MM.1S (cell line): ENCODE measurements around the gene FABP7.

Source experiments
- DNase-seq: peaks from one replicate; pipeline ENCODE4 v3.0.0-alpha.2; 2015
- H2AFZ ChIP-seq: fragments of 300-600 bp; sonication (generic); 2 replicates; pipeline ENCODE4 v1.6.0; 2016; ENCODE audit warnings: antibody characterized with exemption, low read length
- H3F3A ChIP-seq: fragments of 300-600 bp; sonication (generic); 2 replicates; pipeline ENCODE4 v1.6.1; 2016; ENCODE audit warnings: mild to moderate bottlenecking, antibody characterized with exemption, low read length, moderate library complexity, mixed read lengths; ENCODE audit not compliant: insufficient read depth
- H3K27ac ChIP-seq: fragments of 300-600 bp; sonication (generic); 2 replicates; pipeline ENCODE4 v1.5.1; 2016; ENCODE audit warnings: mild to moderate bottlenecking, low read length
- H3K27me3 ChIP-seq: fragments of 300-600 bp; sonication (generic); replicated peaks from 2 replicates; pipeline ENCODE4 v1.6.0; 2016; ENCODE audit warnings: low read length; ENCODE audit not compliant: insufficient read depth
- H3K36me3 ChIP-seq: fragments of 300-600 bp; sonication (generic); replicated peaks from 2 replicates; pipeline ENCODE4 v1.6.1; 2016; ENCODE audit warnings: mild to moderate bottlenecking, low read length, mixed read lengths; ENCODE audit not compliant: insufficient read depth
- H3K4me1 ChIP-seq: fragments of 300-600 bp; sonication (generic); 2 replicates; pipeline ENCODE4 v1.6.1; 2016; ENCODE audit warnings: low read length, mixed read lengths
- H3K4me2 ChIP-seq: fragments of 300-600 bp; sonication (generic); 2 replicates; pipeline ENCODE4 v1.6.0; 2016; ENCODE audit warnings: low read depth, low read length
- H3K4me3 ChIP-seq: fragments of 300-600 bp; sonication (generic); 2 replicates; pipeline ENCODE4 v1.5.1; 2016; ENCODE audit warnings: low read length, mixed read lengths
- H3K79me2 ChIP-seq: fragments of 300-600 bp; sonication (generic); 2 replicates; pipeline ENCODE4 v1.6.1; 2016; ENCODE audit warnings: mixed run types, low read length, mixed read lengths
- H3K9ac ChIP-seq: fragments of 300-600 bp; sonication (generic); 2 replicates; pipeline ENCODE4 v1.6.1; 2016; ENCODE audit warnings: low read length, mixed read lengths
- H3K9me2 ChIP-seq: fragments of 300-600 bp; sonication (generic); replicated peaks from 2 replicates; pipeline ENCODE4 v1.6.1; 2016; ENCODE audit warnings: mild to moderate bottlenecking, low read length, mixed read lengths; ENCODE audit not compliant: insufficient read depth
- H3K9me3 ChIP-seq: fragments of 300-600 bp; sonication (generic); replicated peaks from 2 replicates; pipeline ENCODE4 v1.6.1; 2016; ENCODE audit warnings: mild to moderate bottlenecking, low read length, mixed read lengths; ENCODE audit not compliant: insufficient read depth
- H4K20me1 ChIP-seq: fragments of 300-600 bp; sonication (generic); 2 replicates; pipeline ENCODE4 v1.6.1; 2016; ENCODE audit warnings: mild to moderate bottlenecking, low read length, moderate library complexity, mixed read lengths; ENCODE audit not compliant: insufficient read depth
- EZH2 ChIP-seq: fragments of 300-600 bp; sonication (generic); optimal IDR thresholded peaks from 2 replicates; pipeline ENCODE3; 2017; ENCODE audit warnings: low read depth, mild to moderate bottlenecking, antibody characterized with exemption, low read length, mixed read lengths
- EZH2phosphoT487 ChIP-seq: fragments of 300-600 bp; sonication (generic); IDR thresholded peaks from 2 replicates; pipeline ENCODE4 v1.6.1; 2018; ENCODE audit warnings: antibody characterized with exemption, low read length
- TF ChIP-seq, protein P1 (sequence below): fragments of 300-600 bp; sonication (generic); IDR thresholded peaks from 2 replicates; pipeline ENCODE4 v1.5.1; 2016; ENCODE audit warnings: antibody characterized with exemption, low read length, mixed read lengths

FABP7 gene

DNA sequence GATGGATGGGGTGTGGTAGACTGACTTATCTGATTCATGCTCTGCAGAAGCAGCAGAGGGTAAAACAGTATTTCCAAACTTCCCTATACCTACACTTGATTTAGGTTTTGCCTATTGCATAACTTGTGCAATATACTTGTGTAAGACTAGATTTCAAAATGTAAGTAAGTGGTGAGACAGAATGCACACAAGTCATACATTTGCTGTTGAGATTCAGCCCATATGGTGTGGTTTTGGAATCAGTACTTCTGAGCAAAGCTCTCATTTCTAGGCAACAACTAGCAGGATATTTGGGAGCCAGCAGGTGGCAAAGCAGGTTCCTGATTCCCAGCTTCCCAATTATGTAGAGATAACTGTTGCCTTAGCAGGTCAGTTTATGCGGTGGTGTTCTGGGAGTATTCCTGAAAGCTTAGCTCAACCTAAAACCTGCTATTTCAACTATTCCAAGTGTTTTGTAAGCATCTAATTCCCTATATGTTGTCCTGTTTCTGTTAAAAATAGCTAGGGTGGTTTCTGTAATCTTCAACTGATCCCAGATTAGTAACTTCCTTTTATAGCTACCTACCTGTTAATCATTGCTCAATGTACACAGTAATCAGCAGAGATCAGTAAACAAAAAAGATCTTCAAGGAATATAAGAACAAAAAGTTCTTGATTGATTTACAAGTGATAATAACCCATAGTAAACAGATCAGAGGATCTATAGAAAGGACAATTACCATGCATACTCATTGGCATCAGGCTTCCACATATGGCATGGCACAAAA, 8.5 kb upstream of the FABP7 start:
- Histone ChIP-seq H4K20me1 (no peaks in the 10 kb centered on the region), H3K9me3 (no peaks in the 10 kb centered on the region), H3K79me2 (no peaks in the 10 kb centered on the region), H3F3A (no peaks in the 10 kb centered on the region), H3K9ac (no peak overlapping the region), H2AFZ (no peak overlapping the region), H3K27ac (no peak overlapping the region), H3K4me1 (no peaks in the 10 kb centered on the region), H3K9me2 (no peaks in the 10 kb centered on the region), H3K27me3 (no peaks in the 10 kb centered on the region), H3K4me2 (no peak overlapping the region), H3K4me3 (no peak overlapping the region), H3K36me3 (no peaks in the 10 kb centered on the region)
- TF ChIP-seq, protein P1, sequence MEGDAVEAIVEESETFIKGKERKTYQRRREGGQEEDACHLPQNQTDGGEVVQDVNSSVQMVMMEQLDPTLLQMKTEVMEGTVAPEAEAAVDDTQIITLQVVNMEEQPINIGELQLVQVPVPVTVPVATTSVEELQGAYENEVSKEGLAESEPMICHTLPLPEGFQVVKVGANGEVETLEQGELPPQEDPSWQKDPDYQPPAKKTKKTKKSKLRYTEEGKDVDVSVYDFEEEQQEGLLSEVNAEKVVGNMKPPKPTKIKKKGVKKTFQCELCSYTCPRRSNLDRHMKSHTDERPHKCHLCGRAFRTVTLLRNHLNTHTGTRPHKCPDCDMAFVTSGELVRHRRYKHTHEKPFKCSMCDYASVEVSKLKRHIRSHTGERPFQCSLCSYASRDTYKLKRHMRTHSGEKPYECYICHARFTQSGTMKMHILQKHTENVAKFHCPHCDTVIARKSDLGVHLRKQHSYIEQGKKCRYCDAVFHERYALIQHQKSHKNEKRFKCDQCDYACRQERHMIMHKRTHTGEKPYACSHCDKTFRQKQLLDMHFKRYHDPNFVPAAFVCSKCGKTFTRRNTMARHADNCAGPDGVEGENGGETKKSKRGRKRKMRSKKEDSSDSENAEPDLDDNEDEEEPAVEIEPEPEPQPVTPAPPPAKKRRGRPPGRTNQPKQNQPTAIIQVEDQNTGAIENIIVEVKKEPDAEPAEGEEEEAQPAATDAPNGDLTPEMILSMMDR: no peak
- TF ChIP-seq EZH2 (no peak), EZH2phosphoT487 (no peak)
- no peak for DNase-seq

DNA sequence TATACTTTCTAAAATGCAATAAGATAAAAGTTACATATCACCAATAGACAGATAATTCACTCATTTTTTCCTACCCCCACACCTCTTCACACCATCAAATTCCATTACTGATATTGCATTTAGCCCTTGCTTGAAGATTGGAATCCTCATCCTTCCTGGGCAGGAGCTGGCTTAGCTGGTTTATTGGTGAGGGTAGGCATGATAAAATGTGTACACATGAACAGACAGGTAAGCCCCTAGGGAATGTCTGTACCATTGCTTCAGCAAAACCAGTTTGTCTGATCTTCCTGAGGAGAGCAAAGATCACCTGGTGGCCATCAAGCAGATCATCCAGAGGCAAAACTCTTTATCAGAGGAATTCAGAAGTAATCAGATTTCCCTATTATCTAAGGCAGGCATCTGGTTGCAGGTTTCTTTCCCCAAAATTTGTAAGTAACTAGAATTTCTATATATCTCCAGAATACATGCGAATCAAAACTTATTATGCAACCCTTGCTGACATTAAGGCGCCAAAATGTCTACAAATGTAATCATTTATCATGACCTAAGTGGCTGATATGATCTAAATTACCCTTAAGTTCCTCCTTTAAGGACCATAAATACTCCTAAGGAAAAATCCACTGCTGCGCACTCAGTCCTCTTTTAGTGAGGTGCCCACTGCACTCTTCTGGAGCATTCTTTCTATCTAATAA, 6.6 kb upstream of the FABP7 start:
- H3K4me1 ChIP-seq: no peaks in the 10 kb centered on the region
- no peaks in the 10 kb centered on the region for H3K9me2 ChIP-seq
- no peak overlapping the region for H3K9ac ChIP-seq
- H3K79me2 ChIP-seq: no peaks in the 10 kb centered on the region
- no peaks in the 10 kb centered on the region for H3K27me3 ChIP-seq
- TF ChIP-seq, protein P1: no peak
- TF ChIP-seq EZH2 (no peak), EZH2phosphoT487 (no peak)
- no peaks in the 10 kb centered on the region for H3F3A ChIP-seq
- H3K4me2 ChIP-seq: no peak overlapping the region
- no peaks in the 10 kb centered on the region for H3K36me3 ChIP-seq
- no peak overlapping the region for H3K27ac ChIP-seq
- no peaks in the 10 kb centered on the region for H4K20me1 ChIP-seq
- no peaks in the 10 kb centered on the region for H3K9me3 ChIP-seq
- DNase-seq: no peak
- H2AFZ ChIP-seq: no peak overlapping the region
- H3K4me3 ChIP-seq: no peak overlapping the region

DNA sequence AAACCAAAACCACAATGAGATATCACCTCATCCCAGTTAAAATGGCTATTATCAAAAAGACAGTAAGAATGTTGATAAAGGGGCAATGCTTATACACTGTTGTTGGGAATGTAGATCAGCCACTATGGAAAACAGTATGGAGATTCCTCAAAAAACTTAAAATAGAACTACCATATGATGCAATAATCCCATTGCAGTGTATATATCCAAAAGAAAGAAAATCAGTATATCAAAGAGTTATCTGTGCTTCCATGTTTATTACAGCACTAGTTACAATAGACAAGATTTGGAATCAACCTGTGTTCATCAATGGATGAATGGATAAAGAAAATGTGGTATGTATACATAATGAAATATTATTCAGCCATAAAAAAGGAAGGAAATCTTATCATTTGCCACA, 3.5 kb upstream of the FABP7 start:
- H3K36me3 ChIP-seq: no peaks in the 10 kb centered on the region
- H3K9ac ChIP-seq: no peak overlapping the region
- no peak for DNase-seq
- H2AFZ ChIP-seq: no peak overlapping the region
- no peaks in the 10 kb centered on the region for H4K20me1 ChIP-seq
- no peaks in the 10 kb centered on the region for H3K9me2 ChIP-seq
- no peaks in the 10 kb centered on the region for H3K4me1 ChIP-seq
- H3K27ac ChIP-seq: no peak overlapping the region
- no peak overlapping the region for H3K4me2 ChIP-seq
- H3K27me3 ChIP-seq: no peaks in the 10 kb centered on the region
- no peaks in the 10 kb centered on the region for H3K79me2 ChIP-seq
- no peak overlapping the region for H3K4me3 ChIP-seq
- no peaks in the 10 kb centered on the region for H3K9me3 ChIP-seq
- no peaks in the 10 kb centered on the region for H3F3A ChIP-seq
- TF ChIP-seq EZH2 (no peak), EZH2phosphoT487 (no peak)
- TF ChIP-seq, protein P1: no peak
